H4 (cell line): ENCODE data around the gene MAD1L1. TPM values are rescaled to one million over a fixed set of nuclear protein-coding genes. Genes with fewer than 3 reads are reported as not detected.
A peak's percentile ranks its signal among the peaks of the same experiment; 100 is the strongest.

Experiments
- DNase-seq: peaks from one replicate; pipeline ENCODE4 v3.0.0-alpha.2; 2015; ENCODE audit warnings: low spot score
- total RNA-seq: library from RNA; depleted of rRNA; stranded (reverse); fragments of >200 nt; shearing (Covaris generic); gene quantifications from 2 replicates; pipeline ENCODE4 v1.2.3, GENCODE V29; 2014

MAD1L1 gene
- total RNA-seq, 1 experiment from 2014 or later = 121 TPM

GRCh38 chr7:2258661-2259365 is 26.1 kb upstream of the MAD1L1 start:
- no peak for DNase-seq

DNA sequence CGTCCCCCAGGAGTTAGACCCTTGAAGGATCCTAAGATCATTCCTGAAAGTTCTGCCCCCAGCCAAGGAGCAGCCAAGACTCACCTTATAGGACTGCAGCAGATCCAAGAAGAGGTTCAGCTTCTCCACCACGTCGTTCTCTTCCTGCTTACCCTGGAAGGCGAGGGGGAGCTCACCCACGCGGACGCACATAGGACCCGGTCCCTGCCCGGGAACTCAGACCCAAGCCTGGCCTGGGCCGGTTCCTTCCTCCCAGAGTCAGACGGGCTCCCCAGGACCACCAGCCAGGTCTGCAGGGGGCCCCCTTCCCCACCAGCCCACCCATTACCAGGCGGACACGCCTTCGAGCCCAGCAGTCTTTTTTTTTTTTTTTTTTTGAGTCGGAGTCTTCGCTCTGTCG is 24.9 kb upstream of the MAD1L1 start:
- no peak for DNase-seq

- DNase-seq = no peak
Measured at GRCh38 chr7:2257046-2257551, 24.4 kb upstream of the MAD1L1 start.

- DNase-seq = no peak
Measured at GRCh38 chr7:2256306-2257045, 23.7 kb upstream of the MAD1L1 start.

GRCh38 chr7:2255145-2256139 is 22.7 kb upstream of the MAD1L1 start:
- DNase-seq = no peak

- DNase-seq = no peak
Measured at GRCh38 chr7:2254429-2255144, 21.8 kb upstream of the MAD1L1 start.

DNA sequence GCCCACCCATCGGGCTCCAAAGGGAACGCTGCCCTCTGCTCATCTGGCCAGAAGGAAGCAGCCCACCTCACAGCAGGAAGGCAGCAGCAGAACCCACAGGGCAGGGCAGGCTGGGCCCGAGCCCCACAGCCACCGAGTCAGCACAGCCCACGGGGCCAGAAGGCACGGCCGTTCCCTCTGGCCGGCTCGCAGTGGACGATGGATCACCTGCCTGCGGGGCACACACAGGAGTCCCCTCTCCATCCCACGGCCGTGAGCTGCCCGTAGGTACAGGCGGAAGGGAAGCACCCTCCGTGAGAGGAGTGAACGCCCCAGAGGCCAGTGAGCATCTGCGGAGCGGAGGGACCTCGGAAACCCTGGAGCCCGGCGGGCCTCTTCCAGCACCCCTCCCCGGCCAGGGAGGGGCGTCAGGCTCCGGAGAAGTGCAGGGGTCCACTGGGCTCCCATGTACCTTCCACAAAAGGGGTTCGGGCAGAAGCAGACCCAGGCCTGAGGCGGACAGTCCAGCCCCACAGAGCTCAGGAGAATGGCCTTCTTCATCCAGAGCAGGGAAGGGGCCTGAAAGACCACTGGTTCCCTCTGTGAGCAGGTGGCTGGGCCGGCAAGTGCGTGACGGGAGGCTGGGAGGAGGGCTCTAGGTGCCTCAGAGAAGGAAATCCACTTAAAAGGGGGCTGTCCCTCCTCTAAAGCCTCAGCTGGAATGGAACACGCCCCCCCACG is 20.9 kb upstream of the MAD1L1 start:
- DNase-seq = no peak

DNA sequence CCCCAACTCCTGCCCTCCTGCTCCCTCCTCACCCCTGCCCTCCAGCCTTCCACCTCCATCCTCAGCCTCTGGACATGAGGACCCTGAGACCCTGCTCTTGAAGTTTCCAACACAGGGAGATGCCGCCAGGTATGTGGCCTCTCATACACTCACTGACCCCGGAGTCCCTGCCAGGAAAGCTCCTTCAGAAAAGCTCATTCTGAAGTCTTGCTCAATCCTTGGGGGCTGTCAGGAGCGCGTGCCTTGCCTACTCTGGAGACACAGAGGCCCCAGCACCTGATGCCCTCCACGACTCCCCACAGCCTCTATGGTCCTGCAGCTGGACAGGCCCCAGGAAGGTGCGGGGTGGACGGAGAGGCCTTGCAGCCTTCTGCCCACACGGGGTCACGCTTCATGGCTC is 20.3 kb upstream of the MAD1L1 start:
- DNase-seq = no peak

GRCh38 chr7:2251841-2252771 is 19.4 kb upstream of the MAD1L1 start:
- DNase-seq = no peak

GRCh38 chr7:2251381-2251780 is 18.6 kb upstream of the MAD1L1 start:
- no peak for DNase-seq

DNA sequence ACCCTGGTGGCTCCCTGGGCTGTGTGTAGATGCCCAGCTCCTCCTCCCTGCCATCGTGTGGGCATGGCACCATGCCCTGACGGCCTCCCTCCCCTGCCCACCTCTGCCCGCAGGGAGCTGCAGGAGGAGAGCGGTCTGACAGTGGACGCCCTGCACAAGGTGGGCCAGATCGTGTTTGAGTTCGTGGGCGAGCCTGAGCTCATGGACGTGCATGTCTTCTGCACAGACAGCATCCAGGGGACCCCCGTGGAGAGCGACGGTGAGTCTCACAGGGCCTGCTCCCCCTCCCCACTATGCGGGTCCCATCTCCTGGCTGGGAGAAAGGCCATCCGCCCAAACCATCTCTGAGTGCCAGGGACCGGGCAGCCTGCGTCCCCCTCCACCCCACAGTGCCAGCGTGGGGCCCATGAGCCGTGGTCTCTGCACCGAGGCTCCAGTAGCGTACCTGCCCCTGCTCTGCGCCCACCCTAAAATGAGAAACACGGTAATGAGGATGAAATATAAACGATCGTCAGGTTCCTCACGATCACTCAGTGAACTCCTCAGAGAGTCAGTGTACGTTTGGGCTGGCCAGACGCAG is 17.1 kb upstream of the MAD1L1 start:
- DNase-seq = no peak

GRCh38 chr7:2248984-2249694 is 16.4 kb upstream of the MAD1L1 start:
- peak; percentile 99 for DNase-seq

GRCh38 chr7:2247141-2247995 is 14.6 kb upstream of the MAD1L1 start:
- DNase-seq = no peak

- no peak for DNase-seq
Measured at GRCh38 chr7:2245883-2246675, 13.3 kb upstream of the MAD1L1 start.

DNA sequence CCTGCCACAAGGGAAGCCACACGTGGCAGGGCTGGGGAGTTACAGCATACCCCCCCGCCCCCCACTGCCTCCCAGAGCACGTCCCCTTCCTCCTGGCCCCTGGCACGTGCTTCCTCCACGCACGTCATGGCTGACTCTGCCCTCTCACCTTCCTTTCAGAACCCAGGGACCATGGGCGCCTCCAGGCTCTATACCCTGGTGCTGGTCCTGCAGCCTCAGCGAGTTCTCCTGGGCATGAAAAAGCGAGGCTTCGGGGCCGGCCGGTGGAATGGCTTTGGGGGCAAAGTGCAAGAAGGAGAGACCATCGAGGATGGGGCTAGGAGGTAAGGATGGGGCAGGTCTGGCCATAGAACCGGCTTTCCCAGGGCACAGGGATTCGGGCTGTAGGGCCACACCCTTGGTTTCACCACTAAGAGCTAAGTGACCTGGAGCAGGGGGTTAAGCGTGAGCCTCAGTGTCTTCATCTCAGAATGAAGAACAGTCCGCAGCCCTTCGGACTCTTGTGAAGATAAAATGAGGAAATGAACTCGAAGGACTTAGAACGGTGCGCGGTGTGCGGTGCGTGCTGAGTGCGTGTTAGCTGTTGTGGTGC is 11.8 kb upstream of the MAD1L1 start:
- DNase-seq = no peak

DNA sequence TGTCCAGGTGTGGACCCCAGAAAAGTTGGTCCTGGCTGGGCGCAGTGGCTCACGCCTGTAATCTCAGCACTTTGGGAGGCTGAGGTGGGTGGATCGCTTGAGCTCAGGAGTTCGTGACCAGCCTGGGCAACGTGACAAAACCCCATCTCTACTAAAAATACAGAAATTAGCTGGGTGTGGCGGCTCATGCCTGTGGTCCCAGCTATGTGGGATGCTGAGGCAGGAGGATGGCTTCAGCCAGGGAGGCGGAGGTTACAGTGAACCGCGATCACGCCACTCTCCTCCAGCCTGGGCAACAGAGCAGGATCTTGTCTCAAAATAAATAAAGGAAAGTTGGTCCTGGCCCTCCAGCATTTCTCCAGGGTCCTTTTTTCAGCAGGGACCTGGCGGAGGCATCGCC is 10.7 kb upstream of the MAD1L1 start:
- DNase-seq = peak; percentile 63
